Omental fat pad (tissue), 4 donors: ENCODE data around the gene FOXA2. TPM values are rescaled to one million over a fixed set of nuclear protein-coding genes. Genes with fewer than 3 reads are reported as not detected.

ENCODE experiments used
- ATAC-seq: fragments of 150-250 bp; one replicate; pipeline ENCODE4 v1.9.1; 2016; ENCODE audit warnings: mild to moderate bottlenecking, moderate library complexity; ENCODE audit not compliant: low FRiP score
- DNase-seq: peaks from one replicate; pipeline ENCODE4 v3.0.0-alpha.2; 2019; ENCODE audit warnings: low spot score
- total RNA-seq, 4 donors: library from RNA; depleted of rRNA; stranded (reverse); fragments of >200 nt; gene quantifications; one replicate each; pipeline ENCODE4 v1.1.0, GENCODE V29; 2016
- TF ChIP-seq, protein P1 (sequence below), 3 donors: fragments of 450-650 bp; IDR thresholded peaks; one replicate each; pipeline ENCODE4 v1.5.1; 2016 to 2017; ENCODE audit warnings: antibody characterized with exemption in 3 of 3, mild to moderate bottlenecking in 3 of 3, moderate library complexity in 2 of 3

FOXA2 gene
- total RNA-seq, result under 1 TPM in 1 of 4 donors, not detected in 3; 0.19 TPM

DNA sequence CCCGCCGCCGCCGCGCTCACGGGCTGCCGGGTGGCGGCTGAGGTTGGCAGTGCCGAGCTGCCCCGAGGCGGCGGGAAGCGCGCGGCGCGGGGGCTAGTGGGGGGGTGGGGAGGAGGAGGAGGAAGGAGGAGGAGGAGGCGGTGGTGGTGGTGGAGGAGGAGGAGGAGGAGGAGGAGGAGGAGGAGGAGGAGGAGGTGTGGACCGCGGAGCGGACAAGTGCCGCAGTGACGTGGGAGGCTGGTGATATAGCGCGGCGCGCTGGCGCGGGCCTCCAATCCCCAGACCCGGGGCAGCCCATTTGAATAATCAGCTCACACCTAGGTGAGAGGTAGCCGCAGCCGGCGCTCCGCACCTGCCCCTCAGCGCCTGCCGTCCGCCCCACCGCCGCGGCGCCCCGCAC is at the start of gene FOXA2:
FOXA2 (minus strand) TSS at position 51 of the 400 bp plus-strand sequence. CDS start 294 bp downstream, outside the sequence.
- no peak for ATAC-seq
- no peak for DNase-seq
- TF ChIP-seq, protein P1, sequence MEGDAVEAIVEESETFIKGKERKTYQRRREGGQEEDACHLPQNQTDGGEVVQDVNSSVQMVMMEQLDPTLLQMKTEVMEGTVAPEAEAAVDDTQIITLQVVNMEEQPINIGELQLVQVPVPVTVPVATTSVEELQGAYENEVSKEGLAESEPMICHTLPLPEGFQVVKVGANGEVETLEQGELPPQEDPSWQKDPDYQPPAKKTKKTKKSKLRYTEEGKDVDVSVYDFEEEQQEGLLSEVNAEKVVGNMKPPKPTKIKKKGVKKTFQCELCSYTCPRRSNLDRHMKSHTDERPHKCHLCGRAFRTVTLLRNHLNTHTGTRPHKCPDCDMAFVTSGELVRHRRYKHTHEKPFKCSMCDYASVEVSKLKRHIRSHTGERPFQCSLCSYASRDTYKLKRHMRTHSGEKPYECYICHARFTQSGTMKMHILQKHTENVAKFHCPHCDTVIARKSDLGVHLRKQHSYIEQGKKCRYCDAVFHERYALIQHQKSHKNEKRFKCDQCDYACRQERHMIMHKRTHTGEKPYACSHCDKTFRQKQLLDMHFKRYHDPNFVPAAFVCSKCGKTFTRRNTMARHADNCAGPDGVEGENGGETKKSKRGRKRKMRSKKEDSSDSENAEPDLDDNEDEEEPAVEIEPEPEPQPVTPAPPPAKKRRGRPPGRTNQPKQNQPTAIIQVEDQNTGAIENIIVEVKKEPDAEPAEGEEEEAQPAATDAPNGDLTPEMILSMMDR (IDR thresholded peaks at IDR 0.05), result no peak

DNA sequence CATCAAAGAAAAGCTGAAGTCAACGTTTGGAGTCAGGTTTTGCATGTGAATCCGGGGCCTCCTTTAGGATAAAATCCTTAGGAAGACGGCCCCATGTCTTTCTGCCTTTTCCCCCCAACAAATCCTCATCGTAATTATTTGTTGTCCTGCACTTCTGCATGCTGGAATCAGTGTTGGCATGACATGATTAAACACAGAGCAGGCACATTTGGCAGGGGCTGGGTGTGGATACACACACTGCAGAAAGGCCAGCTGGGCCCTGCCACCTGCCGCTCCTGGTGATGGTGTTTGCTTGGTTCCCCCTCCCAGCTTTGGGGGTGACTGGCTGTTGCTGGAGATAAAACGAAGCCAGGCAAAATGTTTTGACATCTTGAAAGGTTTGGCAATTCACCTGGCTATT is 46.3 kb upstream of the FOXA2 start:
- TF ChIP-seq, protein P1 (IDR thresholded peaks at IDR 0.05), result no peak
- DNase-seq (no peak), ATAC-seq (no peak)

DNA sequence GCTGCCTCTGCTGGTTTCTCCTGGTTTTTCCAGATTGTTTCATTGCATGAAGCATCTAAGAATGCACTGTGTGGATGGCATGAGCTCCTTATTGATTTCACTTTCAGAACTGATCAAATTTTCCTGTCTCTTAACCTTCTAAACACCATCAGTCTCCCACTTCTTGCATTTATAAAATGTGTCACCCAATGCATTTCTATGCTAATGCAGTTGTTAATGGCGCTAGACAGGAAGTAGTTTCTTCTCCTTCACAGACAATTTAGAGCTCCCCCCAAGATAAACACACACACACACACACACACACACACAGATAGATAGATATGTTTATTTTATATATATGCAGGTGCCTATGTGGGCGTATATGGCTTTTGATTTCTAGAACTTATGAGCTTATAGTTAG is 45.6 kb upstream of the FOXA2 start:
- ATAC-seq, result no peak
- TF ChIP-seq, protein P1 (IDR thresholded peaks at IDR 0.05), result no peak
- no peak for DNase-seq

DNA sequence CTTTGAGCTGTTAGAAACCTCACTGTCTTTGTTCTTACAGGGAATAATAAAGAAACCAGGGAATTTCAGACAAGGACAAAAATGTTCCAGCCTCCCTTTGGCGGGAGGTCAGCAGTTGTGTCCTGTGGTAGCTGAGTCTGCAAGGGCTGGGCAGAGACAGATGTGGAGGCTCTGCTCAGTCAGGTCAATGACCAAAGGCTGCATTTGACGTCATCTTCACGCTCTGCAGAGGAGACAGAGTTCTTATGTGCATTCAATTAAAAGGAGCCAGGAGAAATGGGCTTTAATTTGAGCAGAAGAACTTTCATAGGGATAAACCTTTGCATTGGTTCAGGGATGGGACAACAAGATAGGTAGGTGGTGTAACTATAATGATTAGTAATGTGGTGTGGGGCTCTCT is 45.1 kb upstream of the FOXA2 start:
- TF ChIP-seq, protein P1 (IDR thresholded peaks at IDR 0.05), result no peak
- ATAC-seq (no peak), DNase-seq (no peak)

DNA sequence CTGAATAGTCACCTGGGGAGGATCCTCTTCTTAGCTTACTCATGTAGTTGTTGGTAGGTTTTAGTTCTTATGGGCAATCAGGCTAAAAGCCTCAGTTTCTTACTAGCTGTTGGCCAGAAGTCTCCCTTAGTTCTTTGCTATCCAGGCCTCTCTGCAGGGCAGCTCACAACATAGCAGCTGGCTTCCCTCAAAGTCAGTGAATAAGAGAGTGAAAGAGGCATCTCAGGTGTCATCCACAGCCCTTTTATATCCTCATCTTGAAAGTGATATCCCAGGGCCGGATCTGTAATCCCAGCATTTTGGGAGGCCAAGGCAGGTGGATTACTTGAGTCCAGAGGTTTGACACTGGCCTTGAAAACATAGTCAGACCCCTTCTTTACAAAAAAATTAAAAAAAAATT is 42.1 kb upstream of the FOXA2 start:
- DNase-seq (no peak), ATAC-seq (no peak)
- TF ChIP-seq, protein P1 (IDR thresholded peaks at IDR 0.05), result no peak

DNA sequence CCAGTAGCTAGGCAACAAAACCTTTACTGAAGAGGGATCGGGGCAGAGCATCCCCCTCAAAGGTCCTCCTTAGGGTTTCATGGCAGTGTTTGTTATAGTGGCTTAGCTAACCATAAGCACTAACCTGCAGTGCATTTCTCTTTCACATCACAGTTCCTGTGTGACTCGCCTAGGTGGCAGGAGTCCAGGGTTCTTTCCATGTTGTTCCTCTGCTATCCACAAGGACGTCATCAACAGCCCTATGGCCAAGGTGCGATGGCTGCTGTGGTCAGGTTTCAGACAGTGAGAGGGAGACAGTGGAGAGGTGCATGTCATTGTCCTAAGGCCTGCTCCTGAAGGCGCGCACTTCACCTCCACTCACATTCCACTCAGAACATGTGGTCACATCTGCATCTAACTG is 38.8 kb upstream of the FOXA2 start:
- DNase-seq, result no peak
- ATAC-seq, result no peak
- TF ChIP-seq, protein P1 (IDR thresholded peaks at IDR 0.05), result no peak

DNA sequence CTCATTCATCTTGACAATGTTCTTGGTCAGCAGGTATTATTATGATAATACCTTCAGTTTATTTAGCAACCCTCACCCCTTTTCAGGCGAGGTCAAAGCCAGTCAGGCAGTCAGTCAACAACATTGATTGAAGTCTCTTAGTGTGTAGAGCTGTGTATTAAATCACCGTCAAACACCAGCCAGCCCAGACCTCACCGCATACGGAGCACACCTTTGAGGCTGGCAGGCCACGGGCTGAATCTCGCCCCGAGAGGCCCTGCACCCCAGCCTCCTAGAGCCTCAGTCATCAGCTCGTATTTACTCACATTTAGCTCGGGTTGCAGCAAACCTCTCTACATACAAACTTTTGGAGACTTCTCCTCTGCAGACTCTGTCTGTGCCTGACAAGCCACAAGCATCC is 36.0 kb upstream of the FOXA2 start:
- DNase-seq (no peak), ATAC-seq (no peak)

More for the DNA sequence above, 36.0 kb upstream of the FOXA2 start:
- TF ChIP-seq, protein P1 (IDR thresholded peaks at IDR 0.05), result no peak
